Natural killer cell treated with Interleukin-12 subunit alpha and Interleukin-12 subunit beta and Interleukin-15 and Interleukin-18, amount 100 ng/mL, for 72 hours (primary cell): ENCODE results near the gene CYTH1. TPM values are rescaled to one million over a fixed set of nuclear protein-coding genes. Genes with fewer than 3 reads are reported as not detected.

Source experiments
- ATAC-seq, 2 donors: fragments of 150-1000 bp; cut with Tn5 transposase in 1 of 2; sonication (Bioruptor Pico), chemical (Tn5 transposase) in 1 of 2; 2 replicates each; pipeline ENCODE4 v1.10.0; 2021
- DNase-seq: peaks from one replicate; pipeline ENCODE4 v3.0.0; 2022; ENCODE audit warnings: low spot score
- H3K27ac Mint-ChIP-seq, 2 donors: 1 replicate in 1 of 2; 2 replicates in 1 of 2; pipeline ENCODE4 v1.8.0; 2022; ENCODE audit warnings: mixed read lengths in 2 of 2, mild to moderate bottlenecking in 1 of 2, moderate library complexity in 1 of 2
- H3K27me3 Mint-ChIP-seq, 2 donors: 1 replicate in 1 of 2; 2 replicates in 1 of 2; pipeline ENCODE4 v1.8.0; 2022; ENCODE audit warnings: mixed read lengths in 2 of 2
- H3K36me3 Mint-ChIP-seq: one replicate; pipeline ENCODE4 v1.8.0; 2022; ENCODE audit warnings: mixed read lengths
- H3K4me1 Mint-ChIP-seq, 2 donors: 1 replicate in 1 of 2; 2 replicates in 1 of 2; pipeline ENCODE4 v1.8.0; 2022; ENCODE audit warnings: low read depth in 2 of 2, mixed read lengths in 2 of 2, mild to moderate bottlenecking in 1 of 2
- H3K4me3 Mint-ChIP-seq: one replicate; pipeline ENCODE4 v1.8.0; 2022; ENCODE audit warnings: mixed read lengths
- H3K9me3 Mint-ChIP-seq: 2 replicates; pipeline ENCODE4 v1.8.0; 2022; ENCODE audit warnings: mixed read lengths
- total RNA-seq, 2 donors: library from RNA; stranded (reverse); gene quantifications; one replicate each; pipeline ENCODE4 v1.2.3, GENCODE V29; 2022

Gene CYTH1
- total RNA-seq, 2 donors from 2014 or later, result 111 to 149 TPM

- Mint-ChIP-seq H3K36me3 (peaks cover 39% of the 10 kb centered on the region), H3K27me3 (no peaks in the 10 kb centered on the region), H3K27ac (peak overlapping the region; percentile 55 to 76), H3K4me3 (no peak overlapping the region), H3K4me1 (peaks cover 21 to 30% of the 10 kb centered on the region in 2 donors), H3K9me3 (no peaks in the 10 kb centered on the region)
- DNase-seq, result no peak
- no peak for ATAC-seq
Observed at GRCh38 chr17:78697122-78697521, 85.0 kb downstream of the CYTH1 start.

GRCh38 chr17:78696016-78696982 is 85.8 kb downstream of the CYTH1 start:
- H3K4me3 Mint-ChIP-seq, result no peak overlapping the region
- peaks cover 40% of the 10 kb centered on the region for H3K36me3 Mint-ChIP-seq
- no peaks in the 10 kb centered on the region for H3K27me3 Mint-ChIP-seq
- H3K4me1 Mint-ChIP-seq, result peaks cover 21 to 31% of the 10 kb centered on the region in 2 donors
- DNase-seq, result no peak
- H3K9me3 Mint-ChIP-seq, result no peaks in the 10 kb centered on the region
- H3K27ac Mint-ChIP-seq, result peak overlapping the region; percentile 55 to 76
- no peak for ATAC-seq

GRCh38 chr17:78694805-78695531 is 87.1 kb downstream of the CYTH1 start:
- H3K4me3 Mint-ChIP-seq, result no peak overlapping the region
- peak overlapping the region; percentile 50 to 55 for H3K27ac Mint-ChIP-seq
- peaks cover 21 to 32% of the 10 kb centered on the region in 2 donors for H3K4me1 Mint-ChIP-seq
- no peak for DNase-seq
- H3K9me3 Mint-ChIP-seq, result no peaks in the 10 kb centered on the region
- H3K27me3 Mint-ChIP-seq, result no peaks in the 10 kb centered on the region
- peaks cover 37% of the 10 kb centered on the region for H3K36me3 Mint-ChIP-seq
- no peak for ATAC-seq

GRCh38 chr17:78693346-78694083 is 88.6 kb downstream of the CYTH1 start:
- Mint-ChIP-seq H3K27ac (peak overlapping the region in 1 of 2 donors; percentile 50), H3K9me3 (no peaks in the 10 kb centered on the region), H3K27me3 (no peaks in the 10 kb centered on the region), H3K4me3 (no peak overlapping the region), H3K36me3 (peaks cover 33% of the 10 kb centered on the region), H3K4me1 (peaks cover 17 to 34% of the 10 kb centered on the region in 2 donors)
- DNase-seq (no peak), ATAC-seq (no peak)

GRCh38 chr17:78692460-78693010 is 89.5 kb downstream of the CYTH1 start:
- H3K9me3 Mint-ChIP-seq, result no peaks in the 10 kb centered on the region
- H3K27me3 Mint-ChIP-seq, result no peaks in the 10 kb centered on the region
- peaks cover 20 to 33% of the 10 kb centered on the region in 2 donors for H3K4me1 Mint-ChIP-seq
- H3K27ac Mint-ChIP-seq, result peak overlapping the region in 1 of 2 donors; percentile 0
- no peak for ATAC-seq
- no peak for DNase-seq
- H3K36me3 Mint-ChIP-seq, result peaks cover 38% of the 10 kb centered on the region
- no peak overlapping the region for H3K4me3 Mint-ChIP-seq

GRCh38 chr17:78689029-78689428 is 93.0 kb downstream of the CYTH1 start:
- peaks cover 6 to 16% of the 10 kb centered on the region in 2 donors for H3K4me1 Mint-ChIP-seq
- peaks cover 21% of the 10 kb centered on the region for H3K36me3 Mint-ChIP-seq
- ATAC-seq, result no peak
- H3K27me3 Mint-ChIP-seq, result no peaks in the 10 kb centered on the region
- no peak overlapping the region for H3K4me3 Mint-ChIP-seq
- H3K9me3 Mint-ChIP-seq, result no peaks in the 10 kb centered on the region
- peak overlapping the region in 1 of 2 donors; percentile 30 for H3K27ac Mint-ChIP-seq
- DNase-seq, result no peak

- Mint-ChIP-seq H3K4me3 (no peak overlapping the region), H3K4me1 (peaks cover 6 to 16% of the 10 kb centered on the region in 2 donors), H3K9me3 (no peaks in the 10 kb centered on the region), H3K27me3 (no peaks in the 10 kb centered on the region), H3K27ac (peak overlapping the region in 1 of 2 donors; percentile 45), H3K36me3 (peaks cover 21% of the 10 kb centered on the region)
- ATAC-seq, result no peak
- DNase-seq, result no peak
Observed at GRCh38 chr17:78687944-78688343, 94.1 kb downstream of the CYTH1 start.

GRCh38 chr17:78687125-78687524 is 94.9 kb downstream of the CYTH1 start:
- Mint-ChIP-seq H3K4me3 (no peak overlapping the region), H3K36me3 (peaks cover 13% of the 10 kb centered on the region), H3K27ac (peak overlapping the region in 1 of 2 donors; percentile 45), H3K9me3 (no peaks in the 10 kb centered on the region), H3K27me3 (no peaks in the 10 kb centered on the region), H3K4me1 (peaks cover 6 to 15% of the 10 kb centered on the region in 2 donors)
- ATAC-seq, result no peak
- DNase-seq, result no peak

- H3K4me3 Mint-ChIP-seq, result no peak overlapping the region
- peaks cover 11% of the 10 kb centered on the region for H3K36me3 Mint-ChIP-seq
- DNase-seq (no peak), ATAC-seq (no peak)
- H3K9me3 Mint-ChIP-seq, result no peaks in the 10 kb centered on the region
- peak overlapping the region in 1 of 2 donors; percentile 82 for H3K27ac Mint-ChIP-seq
- H3K27me3 Mint-ChIP-seq, result no peaks in the 10 kb centered on the region
- H3K4me1 Mint-ChIP-seq, result peaks cover 6 to 14% of the 10 kb centered on the region in 2 donors
Observed at GRCh38 chr17:78684026-78684425, 98.0 kb downstream of the CYTH1 start.

- ATAC-seq (no peak), DNase-seq (no peak)
- Mint-ChIP-seq H3K4me3 (no peak overlapping the region), H3K4me1 (peaks cover 6 to 15% of the 10 kb centered on the region in 2 donors), H3K27me3 (no peaks in the 10 kb centered on the region), H3K36me3 (peaks cover 13% of the 10 kb centered on the region), H3K27ac (peak overlapping the region; percentile 22 to 82), H3K9me3 (no peaks in the 10 kb centered on the region)
Observed at GRCh38 chr17:78683408-78683961, 98.6 kb downstream of the CYTH1 start.

- no peak for ATAC-seq
- H3K36me3 Mint-ChIP-seq, result peaks cover 4% of the 10 kb centered on the region
- DNase-seq, result no peak
- H3K27ac Mint-ChIP-seq, result peak overlapping the region in 1 of 2 donors; percentile 82
- H3K4me1 Mint-ChIP-seq, result peaks cover 0 to 15% of the 10 kb centered on the region in 2 donors
- H3K27me3 Mint-ChIP-seq, result no peaks in the 10 kb centered on the region
- no peaks in the 10 kb centered on the region for H3K9me3 Mint-ChIP-seq
- no peak overlapping the region for H3K4me3 Mint-ChIP-seq
Observed at GRCh38 chr17:78682363-78682762, 99.7 kb downstream of the CYTH1 start.

- H3K4me3 Mint-ChIP-seq, result no peak overlapping the region
- no peaks in the 10 kb centered on the region for H3K27me3 Mint-ChIP-seq
Observed at GRCh38 chr17:78680436-78680835, 101.6 kb downstream of the CYTH1 start.

More at GRCh38 chr17:78680436-78680835, 101.6 kb downstream of the CYTH1 start:
- peaks cover 0 to 15% of the 10 kb centered on the region in 2 donors for H3K4me1 Mint-ChIP-seq
- ATAC-seq, result no peak
- H3K9me3 Mint-ChIP-seq, result no peaks in the 10 kb centered on the region
- no peak overlapping the region for H3K27ac Mint-ChIP-seq
- H3K36me3 Mint-ChIP-seq, result peaks cover 4% of the 10 kb centered on the region
- DNase-seq, result no peak
